NOMO-1 (cell line): Measurements from ENCODE around the gene TERT.
"Not testable (repeated sequence)": the region's sequence is repeated elsewhere in the genome, so short reads cannot be mapped to it uniquely, and the experiment has no call there.

Experiments used
- DNase-seq, 2 experiments: peaks; one replicate each; lab custom pipeline; 2025; ENCODE audit not compliant: unreplicated experiment in 2 of 2; lab: John Stamatoyannopoulos, UW

TERT gene

GRCh38 chr5:1294835-1295649 lies at the start of gene TERT:
TERT (minus strand) TSS chr5:1295068; CDS start chr5:1294989, 79 bp downstream.
- DNase-seq = peak in 1 of 2 experiments; percentile 29

GRCh38 chr5:1343931-1344901 lies 49.3 kb upstream of the TERT start:
- peak in 1 of 2 experiments; percentile 28 for DNase-seq

GRCh38 chr5:1343315-1343751 lies 48.5 kb upstream of the TERT start:
- DNase-seq = no peak

DNA sequence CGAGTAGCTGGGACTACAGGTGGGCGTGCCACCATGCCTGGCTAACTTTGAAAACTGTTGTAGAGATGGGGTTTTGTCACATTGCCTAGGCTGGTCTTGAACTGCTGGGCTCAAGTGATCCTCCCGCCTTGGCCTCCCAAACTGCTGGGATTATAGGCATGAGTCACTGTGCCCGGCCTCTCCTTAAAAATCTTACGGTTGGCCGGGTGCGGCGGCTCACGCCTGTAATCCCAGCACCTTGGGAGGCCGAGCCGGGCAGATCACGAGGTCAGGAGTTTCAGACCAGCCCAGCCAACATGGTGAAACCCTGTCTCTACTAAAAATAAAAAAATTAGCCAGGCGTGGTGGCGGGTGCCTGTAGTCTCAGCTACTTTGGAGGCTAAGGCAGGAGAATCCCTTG lies 47.8 kb upstream of the TERT start:
- DNase-seq = not testable (repeated sequence)

- DNase-seq = no peak
Measured at GRCh38 chr5:1342268-1342667, 47.4 kb upstream of the TERT start.

DNA sequence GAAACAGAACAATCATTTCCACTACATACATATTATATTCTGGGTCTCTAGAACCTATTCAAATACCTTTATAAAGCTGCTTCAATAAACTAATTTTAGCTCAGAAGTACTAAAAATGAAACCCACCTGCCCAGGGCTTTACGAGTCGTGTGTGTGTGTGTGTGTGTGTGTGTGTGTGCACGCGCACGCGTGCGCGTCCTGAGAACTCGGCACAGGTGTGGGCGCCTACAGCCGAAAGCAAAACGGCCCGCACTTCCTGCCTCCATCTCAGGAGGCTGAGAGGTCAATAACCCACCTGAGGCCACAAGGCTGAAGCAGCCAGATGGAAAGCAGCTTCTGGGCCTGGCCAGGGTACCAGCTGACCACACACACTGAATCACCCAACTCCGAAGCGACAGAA lies 47.0 kb upstream of the TERT start:
- DNase-seq = no peak

DNA sequence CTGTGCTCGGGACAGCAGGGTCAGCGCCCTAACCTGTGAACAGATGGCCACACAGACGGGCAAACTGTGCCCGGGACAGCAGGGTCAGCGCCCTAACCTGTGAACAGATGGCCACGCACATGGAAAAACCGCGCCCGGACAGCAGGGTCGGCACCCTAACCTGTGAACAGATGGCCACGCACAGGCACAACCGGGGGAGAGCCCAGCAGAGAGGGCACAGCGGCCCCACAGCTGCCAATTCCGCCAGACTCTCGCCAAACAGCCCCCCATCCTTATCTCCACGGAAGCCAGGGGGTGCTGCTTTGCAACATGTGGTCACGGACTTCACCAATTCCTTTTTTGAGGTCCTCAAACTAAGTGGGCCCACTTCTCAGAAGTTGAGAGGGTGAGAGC lies 44.9 kb upstream of the TERT start:
- not testable (repeated sequence) for DNase-seq

DNA sequence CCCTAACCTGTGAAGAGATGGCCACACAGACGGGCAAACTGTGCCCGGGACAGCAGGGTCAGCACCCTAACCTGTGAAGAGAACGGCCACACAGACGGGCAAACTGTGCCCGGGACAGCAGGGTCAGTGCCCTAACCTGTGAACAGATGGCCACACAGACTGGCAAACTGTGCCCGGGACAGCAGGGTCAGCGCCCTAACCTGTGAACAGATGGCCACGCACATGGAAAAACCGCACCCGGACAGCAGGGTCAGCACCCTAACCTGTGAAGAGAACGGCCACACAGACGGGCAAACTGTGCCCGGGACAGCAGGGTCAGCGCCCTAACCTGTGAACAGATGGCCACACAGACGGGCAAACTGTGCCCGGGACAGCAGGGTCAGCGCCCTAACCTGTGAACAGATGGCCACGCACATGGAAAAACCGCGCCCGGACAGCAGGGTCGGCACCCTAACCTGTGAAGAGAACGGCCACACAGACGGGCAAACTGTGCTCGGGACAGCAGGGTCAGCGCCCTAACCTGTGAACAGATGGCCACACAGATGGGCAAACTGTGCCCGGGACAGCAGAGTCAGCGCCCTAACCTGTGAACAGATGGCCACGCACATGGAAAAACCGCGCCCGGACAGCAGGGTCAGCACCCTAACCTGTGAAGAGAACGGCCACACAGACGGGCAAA lies 44.4 kb upstream of the TERT start:
- not testable (repeated sequence) for DNase-seq

- no peak for DNase-seq
Measured at GRCh38 chr5:1338506-1339070, 43.7 kb upstream of the TERT start.

DNA sequence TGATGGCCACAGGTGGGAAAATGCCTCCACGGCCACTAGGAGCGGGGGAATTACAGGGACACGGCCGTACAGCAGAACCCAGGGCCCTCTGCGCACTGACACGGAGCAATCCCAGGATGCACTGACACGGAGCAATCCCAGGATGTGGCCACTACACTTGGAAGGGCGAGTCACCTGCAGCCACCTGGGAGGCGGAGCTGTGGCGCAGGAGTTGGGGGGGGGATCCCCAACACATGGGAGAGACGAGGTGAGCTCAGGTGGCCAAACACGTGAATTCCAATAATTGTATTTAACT lies 43.3 kb upstream of the TERT start:
- no peak for DNase-seq

DNA sequence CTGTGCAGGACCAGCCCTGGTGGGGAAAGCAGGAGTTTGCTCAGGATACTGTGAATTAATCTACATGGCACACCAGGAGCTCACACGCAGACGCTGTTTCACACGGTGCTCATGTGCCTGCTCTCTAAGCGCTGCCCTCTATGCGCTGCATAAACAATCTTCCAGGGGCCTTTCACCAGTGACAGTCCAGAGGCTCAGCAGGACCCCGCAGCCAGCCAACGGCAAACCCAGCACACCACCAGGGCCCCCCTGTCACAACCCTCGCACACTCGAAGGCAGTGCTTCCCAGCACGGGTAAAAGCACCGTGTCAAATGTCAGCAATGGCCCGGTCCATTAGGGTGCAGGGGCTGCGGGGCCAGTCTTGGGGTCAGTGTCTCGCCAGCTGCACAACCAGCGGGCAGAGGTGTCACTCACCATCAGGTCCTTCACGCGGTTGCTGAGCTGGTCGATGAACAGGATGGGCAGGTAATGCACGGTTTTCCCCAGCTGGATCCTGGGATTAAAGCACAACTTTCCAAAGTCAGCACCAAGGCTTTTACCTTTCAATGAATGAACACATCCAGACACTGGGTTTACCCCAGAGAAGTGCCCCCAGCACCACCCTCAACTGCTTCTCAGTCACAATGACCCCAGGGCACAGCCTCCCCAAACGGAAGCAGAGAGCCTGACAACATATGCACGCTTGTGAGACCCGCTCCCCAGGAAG lies 42.8 kb upstream of the TERT start:
- no peak for DNase-seq

DNA sequence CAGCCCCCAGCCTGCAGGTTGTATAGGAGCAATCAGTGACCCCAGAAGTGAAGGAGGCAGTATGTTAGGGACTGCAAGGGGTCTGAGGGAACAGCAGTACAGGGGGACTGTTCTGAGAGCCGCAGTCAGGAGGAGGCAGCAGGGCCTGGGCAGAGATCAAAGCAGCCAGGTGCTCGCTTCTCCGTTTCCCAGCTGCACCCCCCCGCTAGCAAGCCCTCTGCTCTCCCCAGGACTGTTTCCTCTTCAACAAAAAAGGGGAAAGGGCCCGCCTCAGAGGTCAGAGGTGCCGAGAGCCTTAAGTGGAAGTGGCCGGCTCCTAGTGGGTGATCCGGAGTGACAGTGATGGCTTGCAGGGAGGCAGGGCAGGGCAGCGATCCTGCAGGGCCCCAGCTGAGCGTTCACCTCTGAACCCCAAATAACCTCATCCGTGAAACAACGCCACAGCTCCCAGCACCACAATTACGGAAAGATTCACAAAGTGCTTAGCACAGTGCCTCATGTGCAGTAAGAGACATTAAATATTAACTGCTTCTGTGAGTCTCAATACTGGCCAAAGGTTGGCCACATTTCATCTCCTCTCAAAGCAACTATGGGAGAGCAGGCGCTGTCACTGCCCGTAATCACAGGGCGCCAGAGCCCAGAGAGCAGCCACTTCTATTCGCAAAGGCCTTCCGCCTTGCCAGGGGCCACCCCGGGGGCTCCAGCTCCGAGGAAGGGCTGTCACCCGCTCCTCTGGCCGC lies 42.1 kb upstream of the TERT start:
- no peak for DNase-seq

- DNase-seq = no peak
Measured at GRCh38 chr5:1336106-1336561, 41.3 kb upstream of the TERT start.

- no peak for DNase-seq
Measured at GRCh38 chr5:1335540-1336095, 40.8 kb upstream of the TERT start.

- no peak for DNase-seq
Measured at GRCh38 chr5:1334831-1335539, 40.1 kb upstream of the TERT start.

DNA sequence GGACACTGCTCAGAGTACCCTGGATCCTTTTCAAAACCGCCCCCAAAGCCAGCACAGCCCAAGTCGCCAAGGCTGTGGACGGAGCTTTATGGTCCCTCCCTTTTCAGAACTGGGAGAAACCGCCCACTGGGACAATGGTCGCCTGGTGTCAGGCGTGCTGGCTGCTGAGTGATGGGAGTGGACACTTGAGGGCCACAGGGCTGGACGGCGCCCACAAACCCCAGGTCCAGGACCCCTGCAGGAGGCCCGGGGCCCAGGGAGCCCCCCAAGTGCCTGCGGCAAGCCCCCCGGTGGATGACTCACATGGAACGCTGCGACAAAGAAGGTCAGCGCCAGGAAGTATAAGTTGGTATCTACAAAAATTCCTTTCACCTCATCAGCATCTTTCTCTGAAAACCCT lies 39.1 kb upstream of the TERT start:
- no peak for DNase-seq

GRCh38 chr5:1333286-1333685 lies 38.4 kb upstream of the TERT start:
- DNase-seq = not testable (repeated sequence)

- no peak for DNase-seq
Measured at GRCh38 chr5:1332461-1333001, 37.7 kb upstream of the TERT start.
